SU-DHL-6 (cell line): Measurements from ENCODE around the gene AKNA.

Experiments used
- H2AFZ ChIP-seq: fragments of 200-600 bp; sonication (generic); 2 replicates; pipeline ENCODE4 v1.6.1; 2014; ENCODE audit warnings: low read depth, mild to moderate bottlenecking, moderate library complexity, mixed read lengths, antibody characterized with exemption, low read length; ENCODE audit not compliant: severe bottlenecking
- H3F3A ChIP-seq: fragments of 200-600 bp; shearing (Covaris generic); 2 replicates; pipeline ENCODE4 v1.6.0; 2016; ENCODE audit warnings: antibody characterized with exemption, mild to moderate bottlenecking; ENCODE audit not compliant: insufficient read depth
- H3K27ac ChIP-seq: fragments of 200-600 bp; sonication (generic); 2 replicates; pipeline ENCODE4 v1.5.1; 2016; ENCODE audit warnings: low read depth, mild to moderate bottlenecking, low read length, moderate library complexity, mixed read lengths
- H3K27me3 ChIP-seq: fragments of 200-600 bp; sonication (generic), shearing (Covaris generic); 2 replicates; pipeline ENCODE4 v1.6.0; 2014; ENCODE audit warnings: mild to moderate bottlenecking, low read length
- H3K36me3 ChIP-seq: fragments of 200-600 bp; sonication (generic); 2 replicates; pipeline ENCODE4 v1.6.1; 2014; ENCODE audit warnings: mild to moderate bottlenecking, low read length, mixed read lengths
- H3K4me2 ChIP-seq: fragments of 300-600, 200-600 bp; shearing (Covaris generic), sonication (generic); 2 replicates; pipeline ENCODE4 v1.6.0; 2014; ENCODE audit warnings: low read length, low read depth, mild to moderate bottlenecking; ENCODE audit not compliant: poor library complexity, severe bottlenecking
- H3K4me3 ChIP-seq: fragments of 200-600 bp; sonication (generic); 2 replicates; pipeline ENCODE4 v1.5.1; 2014; ENCODE audit warnings: antibody characterized with exemption, low read length, mild to moderate bottlenecking, mixed read lengths; ENCODE audit not compliant: insufficient read depth, poor library complexity, severe bottlenecking
- H3K79me2 ChIP-seq: fragments of 200-600 bp; sonication (generic); 2 replicates; pipeline ENCODE4 v1.6.1; 2014; ENCODE audit warnings: mild to moderate bottlenecking, low read length, moderate library complexity; ENCODE audit not compliant: insufficient read depth
- H3K9ac ChIP-seq: fragments of 200-600 bp; sonication (generic); 2 replicates; pipeline ENCODE4 v1.7.0; 2014; ENCODE audit warnings: mild to moderate bottlenecking, low read length
- H3K9me2 ChIP-seq: fragments of 200-600 bp; sonication (generic); replicated peaks from 2 replicates; pipeline ENCODE4 v1.6.1; 2014; ENCODE audit warnings: low read length; ENCODE audit not compliant: insufficient read depth
- H3K9me3 ChIP-seq: fragments of 200-600 bp; sonication (generic); 2 replicates; pipeline ENCODE4 v1.6.1; 2014; ENCODE audit warnings: low read length, mixed read lengths; ENCODE audit not compliant: insufficient read depth
- H4K20me1 ChIP-seq: fragments of 200-600 bp; sonication (generic); 2 replicates; pipeline ENCODE4 v1.6.1; 2014; ENCODE audit warnings: low read depth, mild to moderate bottlenecking, antibody characterized with exemption, low read length, moderate library complexity, mixed read lengths
- CTCF ChIP-seq: fragments of 200-600 bp; sonication (generic); IDR thresholded peaks from one replicate; pipeline ENCODE4 v1.5.1; 2017; ENCODE audit warnings: antibody characterized with exemption, mild to moderate bottlenecking, low read length, moderate library complexity; ENCODE audit not compliant: insufficient read depth, poor library complexity, severe bottlenecking
- EZH2phosphoT487 ChIP-seq: fragments of 200-600 bp; sonication (generic), shearing (Covaris generic); conservative IDR thresholded peaks from 2 replicates; pipeline ENCODE4 v1.6.1; 2018; ENCODE audit warnings: mild to moderate bottlenecking, antibody characterized with exemption, low read length, moderate library complexity, mixed read lengths

The AKNA gene

DNA sequence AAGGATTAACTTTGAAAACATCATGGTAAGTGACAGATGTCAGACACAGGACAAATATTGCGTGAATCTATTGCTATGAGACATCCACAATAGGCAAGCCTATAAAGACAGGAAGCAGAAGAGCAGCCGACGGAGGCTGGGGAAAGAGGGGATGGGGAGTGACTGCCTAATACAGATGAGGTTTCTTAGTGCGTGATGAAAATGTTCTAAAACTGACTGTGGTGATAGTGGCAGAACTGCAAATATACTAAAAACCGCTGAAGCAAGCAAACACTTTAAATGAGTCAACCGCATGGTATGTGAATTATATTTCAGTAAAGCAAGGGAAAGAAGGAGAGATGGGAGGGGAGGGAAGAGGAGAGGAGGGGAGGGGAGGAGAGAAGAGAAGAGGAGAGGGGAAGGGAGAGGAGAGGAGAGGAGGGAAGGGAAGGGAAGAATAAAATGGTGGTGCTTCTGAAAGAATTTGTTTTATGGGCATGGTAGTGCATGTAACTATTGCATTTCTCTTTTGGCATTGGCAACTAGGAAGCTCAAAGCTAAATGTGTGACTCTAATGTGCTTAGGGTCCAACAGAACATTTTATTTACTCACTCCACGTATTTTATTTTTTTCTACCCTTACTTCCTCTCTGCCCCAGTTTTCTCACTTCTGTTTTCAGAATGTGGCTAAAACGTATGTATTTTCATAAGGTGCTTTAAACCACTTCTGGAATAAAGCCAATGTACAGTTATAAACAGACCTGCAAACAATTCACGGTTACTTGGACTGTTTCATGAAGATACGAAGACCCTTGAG is 21.3 kb downstream of the AKNA start:
- peak overlapping the region; percentile 54 for H3K9ac ChIP-seq
- no peaks in the 10 kb centered on the region for H3K27me3 ChIP-seq
- H3F3A ChIP-seq = peaks cover 35% of the 10 kb centered on the region
- H3K27ac ChIP-seq = peak overlapping the region; percentile 98
- peak overlapping the region; percentile 75 for H3K4me2 ChIP-seq
- no peak for TF ChIP-seq CTCF
- no peak overlapping the region for H2AFZ ChIP-seq
- peaks cover 15% of the 10 kb centered on the region for H3K36me3 ChIP-seq
- peak overlapping the region; percentile 19 for H3K4me3 ChIP-seq
- peaks cover 11% of the 10 kb centered on the region; the same call in 1 of the 2 replicates for H3K79me2 ChIP-seq
- H4K20me1 ChIP-seq = no peaks in the 10 kb centered on the region
- no peaks in the 10 kb centered on the region for H3K9me2 ChIP-seq
- no peaks in the 10 kb centered on the region for H3K9me3 ChIP-seq

DNA sequence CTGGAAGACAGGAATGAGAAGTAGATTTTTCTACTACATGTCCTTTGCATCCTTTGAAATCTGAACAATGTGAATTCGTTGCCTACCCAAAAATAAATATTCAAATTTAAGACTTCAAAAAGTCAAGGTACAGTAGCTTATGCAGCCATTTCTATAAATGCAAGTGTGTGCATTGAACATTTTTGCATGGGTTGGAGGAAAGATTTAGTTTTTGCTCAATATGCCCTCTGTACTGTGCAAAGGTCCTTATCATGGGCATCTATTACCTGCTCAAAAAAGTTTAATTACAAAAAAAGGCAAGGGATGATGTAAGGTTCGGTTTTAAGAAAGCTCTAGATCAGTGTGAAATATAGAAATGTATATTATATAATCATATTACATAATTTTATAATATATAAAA is 22.6 kb downstream of the AKNA start:
- Histone ChIP-seq H3K4me3 (no peak overlapping the region), H3K4me2 (peak overlapping the region; percentile 75), H3K27ac (peak overlapping the region; percentile 98), H4K20me1 (no peaks in the 10 kb centered on the region), H3K9ac (no peak overlapping the region), H3K36me3 (peaks cover 26% of the 10 kb centered on the region), H3K79me2 (0 out of 2 replicates have a peak, but pooled peaks cover under 1% of the 10 kb centered on the region), H3K27me3 (no peaks in the 10 kb centered on the region), H3K9me3 (no peaks in the 10 kb centered on the region), H3K9me2 (no peaks in the 10 kb centered on the region), H3F3A (peaks cover 31% of the 10 kb centered on the region), H2AFZ (no peak overlapping the region)
- TF ChIP-seq CTCF = no peak

DNA sequence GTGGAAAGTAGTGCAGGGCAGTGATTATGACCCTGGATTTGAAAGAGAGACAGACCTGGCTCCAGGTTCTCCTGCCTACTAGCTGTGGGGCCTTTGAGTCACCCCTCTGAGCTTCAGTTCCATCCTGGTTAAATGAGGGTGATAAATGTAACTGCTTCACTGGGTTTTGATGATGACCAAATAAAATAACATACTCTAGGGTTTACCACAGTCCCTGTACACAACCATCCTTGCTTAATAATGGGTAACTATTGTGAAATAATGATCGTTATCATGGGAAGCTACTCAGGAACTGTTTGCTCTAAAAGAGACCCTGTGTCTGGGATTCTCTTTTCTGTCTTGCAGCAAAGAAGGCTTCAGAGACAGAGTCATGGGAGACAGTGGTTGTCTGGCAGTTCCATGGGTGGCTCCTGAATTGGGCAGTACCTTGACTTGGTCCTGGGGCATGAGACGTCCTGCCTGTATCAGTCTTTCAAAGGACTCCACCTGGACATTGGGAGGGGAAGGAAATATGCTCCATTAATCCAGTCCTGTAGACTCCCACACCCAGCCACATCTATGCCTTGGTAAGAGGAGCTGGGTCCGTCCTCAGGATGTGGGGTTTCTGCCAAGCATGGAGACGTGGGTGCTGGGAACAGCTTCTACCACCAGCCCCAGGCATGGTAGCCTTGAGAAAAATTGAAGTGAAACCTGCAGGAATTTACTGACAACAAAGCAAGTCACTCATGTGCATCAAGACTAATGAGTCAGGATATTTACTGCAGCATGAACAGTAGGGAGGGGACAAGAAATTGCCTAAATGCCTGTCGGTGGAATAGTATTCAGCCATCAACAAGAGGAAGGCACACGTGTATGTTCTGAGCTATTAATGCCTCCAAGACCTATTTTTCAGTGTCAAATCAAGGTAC is 23.4 kb downstream of the AKNA start:
- Histone ChIP-seq H3F3A (peaks cover 30% of the 10 kb centered on the region), H3K4me2 (peak overlapping the region; percentile 13), H3K4me3 (no peak overlapping the region), H3K9ac (no peak overlapping the region), H3K36me3 (peaks cover 28% of the 10 kb centered on the region), H3K9me3 (no peaks in the 10 kb centered on the region), H3K27ac (peak overlapping the region; percentile 98), H3K9me2 (no peaks in the 10 kb centered on the region), H4K20me1 (no peaks in the 10 kb centered on the region), H3K79me2 (no peaks in the 10 kb centered on the region), H3K27me3 (no peaks in the 10 kb centered on the region), H2AFZ (no peak overlapping the region)
- TF ChIP-seq CTCF (no peak), EZH2phosphoT487 (no peak)
